Measurements from ENCODE around the gene EPB41L4A.
A peak's percentile ranks its signal among the peaks of the same experiment; 100 is the strongest.

EPB41L4A gene

DNA sequence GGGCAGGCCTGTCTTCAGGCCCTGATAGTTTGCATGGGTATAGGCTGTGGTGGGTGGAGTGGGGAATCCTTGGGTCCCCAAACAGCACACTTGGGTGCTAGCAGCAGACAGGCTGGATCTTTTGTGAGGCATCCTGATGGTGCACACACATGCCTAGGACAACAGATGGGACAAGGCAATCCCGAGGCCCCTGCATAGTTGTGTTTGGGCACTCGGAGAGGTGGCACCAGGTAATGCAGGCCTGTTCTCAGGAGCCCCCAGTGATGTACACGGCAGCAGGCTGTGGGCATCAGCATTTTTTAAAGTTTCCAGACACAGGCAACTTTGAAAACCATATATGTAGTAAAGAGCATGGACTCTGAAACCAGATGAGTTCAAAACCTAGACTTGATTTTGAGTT, 65.4 kb downstream of the EPB41L4A start:
- no peak for DNase-seq

DNA sequence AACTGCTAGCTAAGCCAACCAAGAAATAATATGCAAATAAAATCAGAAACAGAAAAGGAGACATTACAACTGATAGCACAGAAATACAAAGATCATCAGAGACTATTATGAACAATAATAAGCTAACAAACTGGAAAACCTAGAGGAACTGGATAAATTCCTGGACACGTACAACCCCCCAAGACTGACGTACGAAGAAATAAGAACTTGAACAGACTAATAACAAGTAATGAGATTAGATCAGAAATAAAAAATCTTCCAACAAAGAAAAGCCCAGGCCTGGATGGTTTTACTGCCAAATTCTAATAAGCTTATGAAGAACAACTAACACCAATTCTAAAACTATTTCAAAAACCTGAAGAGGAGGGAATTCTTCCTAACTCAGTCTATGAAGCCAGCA, 67.9 kb downstream of the EPB41L4A start:
- DNase-seq: no peak

DNA sequence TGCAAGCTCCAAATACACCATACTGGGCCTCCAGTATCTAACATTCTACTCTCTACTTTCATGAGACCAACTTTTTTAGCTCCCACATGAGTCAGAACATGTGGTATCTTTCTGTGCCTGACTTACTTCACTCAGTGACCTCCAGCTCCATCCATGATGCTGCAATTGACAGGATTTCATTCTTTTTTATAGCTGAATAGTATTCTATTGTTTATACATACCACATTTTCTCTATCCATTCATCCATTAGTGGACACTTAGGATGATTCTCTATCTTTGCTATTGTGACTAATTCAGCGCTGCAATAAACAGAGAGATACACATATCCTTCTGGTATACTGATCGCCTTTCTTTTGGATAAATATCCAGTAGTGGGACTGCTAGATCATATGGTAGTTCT, 68.5 kb downstream of the EPB41L4A start:
- DNase-seq: no peak

DNA sequence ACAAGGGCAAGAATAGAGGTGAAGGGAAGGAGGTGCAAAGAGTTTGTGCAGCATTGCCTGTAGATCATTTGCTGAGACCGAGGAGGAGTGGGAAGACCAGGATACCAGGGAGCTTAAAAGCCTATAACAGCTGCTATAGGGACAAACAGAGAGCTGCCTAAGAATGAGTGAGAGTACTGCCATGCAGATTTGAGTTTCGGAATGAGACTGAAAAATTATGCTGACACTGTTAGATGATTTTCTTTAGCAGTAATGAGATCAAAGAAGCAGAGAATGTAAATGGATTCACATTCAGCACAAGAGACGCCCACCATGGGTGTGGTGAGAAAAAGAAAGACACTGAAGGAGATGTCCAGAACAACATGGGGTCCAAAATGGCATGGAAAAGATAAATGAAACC, 69.7 kb downstream of the EPB41L4A start:
- no peak for DNase-seq

DNA sequence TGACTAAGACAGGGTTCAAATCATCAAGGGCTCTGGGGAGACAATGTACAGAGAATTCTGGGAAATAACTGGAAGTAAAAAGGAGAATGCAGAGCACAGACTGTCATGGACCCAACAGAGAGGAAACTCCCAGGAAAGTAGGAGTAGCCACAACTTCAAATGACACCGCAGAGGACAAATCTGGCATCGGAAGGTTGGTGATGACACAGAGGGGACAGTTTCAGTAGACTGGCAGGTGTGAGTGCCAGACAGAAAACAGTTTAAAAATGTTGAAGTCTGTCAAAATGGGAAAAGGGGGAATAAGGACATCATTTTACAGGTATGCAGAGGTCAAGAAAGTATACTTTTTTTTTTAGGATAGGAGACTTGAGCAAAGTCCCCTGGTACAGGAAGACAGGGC, 70.2 kb downstream of the EPB41L4A start:
- DNase-seq: no peak

DNA sequence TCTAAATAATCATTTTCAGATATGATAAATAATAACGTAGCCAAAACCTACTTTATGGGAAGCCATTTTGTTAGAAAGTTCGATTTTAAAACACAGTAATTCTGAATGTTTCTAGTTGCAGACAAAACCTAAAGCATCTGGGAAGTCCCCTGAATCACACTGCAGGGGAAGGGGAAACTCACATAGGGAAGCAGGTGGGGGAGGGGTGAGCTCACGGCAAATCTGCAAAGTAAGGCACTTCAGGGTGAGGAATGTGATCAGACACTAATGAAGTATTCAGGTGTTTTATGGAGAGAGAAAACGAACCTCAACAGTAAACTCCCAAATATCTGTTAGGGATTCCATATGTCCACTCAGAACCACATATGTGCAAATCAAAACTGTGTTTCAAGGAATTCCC, 70.7 kb downstream of the EPB41L4A start:
- no peak for DNase-seq

DNA sequence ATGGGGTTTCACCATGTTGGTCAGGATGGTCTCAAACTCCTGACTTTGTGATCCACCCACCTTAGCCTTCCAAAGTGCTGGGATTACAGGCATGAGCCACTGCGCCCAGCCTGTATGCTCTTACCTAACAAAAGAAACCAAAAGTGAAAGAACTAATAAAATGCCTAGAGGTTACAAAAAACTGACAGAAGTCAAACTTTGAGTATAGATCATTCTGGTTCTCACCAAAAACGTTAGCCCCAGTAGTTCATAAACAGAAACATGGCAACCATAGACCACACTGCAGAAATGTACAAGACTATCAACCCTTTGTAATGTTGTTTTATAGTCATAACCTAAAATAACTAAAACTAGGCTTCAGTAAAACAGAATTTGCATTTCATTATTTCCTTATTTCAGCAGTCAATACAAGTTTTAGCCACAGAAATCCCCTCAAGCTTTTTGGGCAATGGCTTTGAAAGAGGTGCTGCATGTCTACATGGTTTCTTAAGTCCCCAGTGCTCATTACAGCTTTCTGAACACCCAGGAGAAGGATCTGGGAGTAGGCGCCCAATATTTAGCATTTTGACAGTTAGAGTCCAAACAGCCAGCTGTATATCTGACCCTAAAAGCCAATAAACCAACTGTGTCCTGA, 72.5 kb downstream of the EPB41L4A start:
- DNase-seq: no peak

DNA sequence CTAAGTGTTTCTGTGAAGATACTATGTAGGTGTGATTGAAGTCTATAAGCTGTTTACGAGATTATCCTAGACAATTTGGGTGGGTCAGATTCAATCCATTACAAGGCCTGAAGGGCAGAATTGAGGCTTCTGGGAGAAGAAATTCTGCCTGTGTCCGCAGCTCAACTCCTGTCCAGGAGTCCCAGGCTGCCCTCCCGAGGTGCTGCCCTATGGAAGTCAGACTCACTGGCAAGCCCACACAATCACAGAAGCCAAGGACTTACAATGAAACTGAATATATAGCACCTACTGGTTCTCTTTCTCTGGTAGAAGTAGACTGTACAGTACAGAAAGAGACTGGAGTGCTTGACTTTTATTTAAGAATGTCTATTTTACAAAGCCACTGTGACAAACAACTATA, 74.5 kb downstream of the EPB41L4A start:
- DNase-seq: no peak

DNA sequence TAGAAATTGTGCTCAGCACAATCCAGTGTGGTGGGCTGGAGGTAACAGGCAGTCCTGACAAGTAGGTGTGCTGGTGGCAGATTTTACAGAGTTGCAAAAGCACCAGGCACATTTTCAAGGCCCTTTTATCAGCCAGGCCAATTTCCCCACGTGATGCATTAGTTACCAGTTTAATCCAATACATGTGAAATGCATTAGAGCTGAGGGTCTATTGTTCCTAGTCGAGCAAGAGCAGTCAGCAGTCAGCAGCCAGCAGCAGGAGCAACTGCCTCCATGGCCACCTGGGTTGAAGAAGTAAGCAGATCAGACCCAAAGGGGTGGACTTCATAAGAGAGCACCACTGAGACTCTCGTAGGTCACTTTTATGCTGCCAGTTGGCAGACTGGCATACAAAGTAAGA, 76.7 kb downstream of the EPB41L4A start:
- no peak for DNase-seq

DNA sequence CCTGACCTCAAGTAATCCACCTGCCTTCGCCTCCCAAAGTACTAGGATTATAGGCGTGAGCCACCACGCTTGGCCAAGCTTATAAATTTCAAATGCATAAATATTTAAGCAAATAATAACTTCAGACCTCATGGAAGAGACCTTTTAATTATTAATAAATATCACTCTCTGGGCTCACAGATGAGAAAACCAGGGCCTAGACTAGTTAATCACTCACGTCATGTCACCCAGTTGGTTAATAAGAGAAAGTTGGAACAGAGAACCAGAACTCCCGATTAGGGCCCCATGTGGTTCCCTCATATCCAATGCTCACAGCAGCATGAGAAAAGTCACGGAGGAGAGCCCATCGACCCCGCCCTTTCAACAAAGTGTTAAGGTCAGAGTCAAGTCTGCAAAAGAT, 79.3 kb downstream of the EPB41L4A start:
- DNase-seq: no peak

DNA sequence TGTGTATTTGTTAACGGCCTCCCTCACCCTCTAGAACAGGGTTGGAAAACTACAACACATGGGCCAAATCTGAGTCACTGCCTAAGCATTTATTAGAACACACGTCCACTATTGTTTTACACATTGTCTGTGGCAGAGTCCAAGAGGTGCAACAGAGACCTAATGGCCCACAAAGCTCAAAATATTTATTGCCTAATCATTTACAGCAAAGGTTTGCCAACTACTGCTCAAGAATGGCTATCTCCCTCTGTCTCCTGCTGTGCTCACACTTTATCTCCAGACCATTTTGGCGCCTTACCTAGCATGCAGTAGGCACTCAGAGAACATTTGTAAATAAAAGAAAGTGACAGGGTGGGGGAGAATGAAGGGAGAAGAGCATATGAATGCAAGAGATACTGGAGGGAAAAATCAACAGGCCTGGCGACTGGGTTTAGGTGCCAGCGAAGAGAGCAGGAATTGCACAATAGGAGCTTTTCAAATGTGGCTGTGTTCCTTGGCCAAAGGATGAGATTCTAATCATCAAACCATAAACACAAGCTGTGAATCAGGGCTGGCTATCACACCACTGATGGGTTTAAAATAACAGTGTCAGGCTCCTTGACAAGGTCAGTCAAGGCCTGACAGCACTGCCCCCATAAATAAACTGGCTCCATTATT, 80.3 kb downstream of the EPB41L4A start:
- DNase-seq: no peak

DNA sequence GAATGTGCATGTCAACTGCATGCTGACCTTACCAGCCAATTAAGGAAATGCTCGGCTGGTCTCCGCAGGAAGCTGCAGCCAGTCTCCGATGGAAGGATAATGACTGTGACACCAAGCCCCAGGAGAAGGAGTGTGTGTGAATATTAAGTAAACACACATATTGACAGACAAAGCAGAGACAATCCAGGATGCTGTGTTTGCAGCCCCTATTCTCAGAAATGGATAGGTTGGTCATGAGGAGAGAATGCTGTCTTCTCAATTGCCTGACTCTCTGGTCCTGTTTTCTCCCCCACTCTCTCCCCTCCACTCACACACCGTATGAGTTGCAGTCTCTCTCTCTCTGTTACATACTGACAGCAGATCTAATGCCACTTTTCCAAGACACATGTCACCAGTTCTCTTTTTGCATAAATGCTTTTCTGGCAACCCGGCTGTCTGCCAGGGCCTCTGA, 85.7 kb downstream of the EPB41L4A start:
- peak; percentile 30 for DNase-seq

DNA sequence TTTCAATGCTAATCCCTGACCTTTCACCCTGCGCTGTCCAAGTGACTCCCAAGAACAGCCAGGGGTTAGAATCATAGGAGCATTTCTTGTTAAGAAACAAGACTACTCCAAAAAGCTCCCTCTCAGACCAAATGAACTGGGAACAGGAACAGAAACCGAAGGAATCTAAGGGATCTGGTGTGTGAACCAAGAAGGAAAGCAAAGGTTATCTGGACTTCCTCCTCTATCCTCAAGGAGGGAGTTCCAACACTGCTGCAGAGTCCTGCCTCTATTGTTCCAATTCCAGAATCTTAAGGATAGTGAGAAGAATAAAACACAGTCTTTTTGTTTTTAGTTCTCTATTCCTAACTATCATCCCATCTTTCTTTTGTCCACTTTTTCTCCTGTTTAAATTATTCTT, 87.2 kb downstream of the EPB41L4A start:
- DNase-seq: no peak

DNA sequence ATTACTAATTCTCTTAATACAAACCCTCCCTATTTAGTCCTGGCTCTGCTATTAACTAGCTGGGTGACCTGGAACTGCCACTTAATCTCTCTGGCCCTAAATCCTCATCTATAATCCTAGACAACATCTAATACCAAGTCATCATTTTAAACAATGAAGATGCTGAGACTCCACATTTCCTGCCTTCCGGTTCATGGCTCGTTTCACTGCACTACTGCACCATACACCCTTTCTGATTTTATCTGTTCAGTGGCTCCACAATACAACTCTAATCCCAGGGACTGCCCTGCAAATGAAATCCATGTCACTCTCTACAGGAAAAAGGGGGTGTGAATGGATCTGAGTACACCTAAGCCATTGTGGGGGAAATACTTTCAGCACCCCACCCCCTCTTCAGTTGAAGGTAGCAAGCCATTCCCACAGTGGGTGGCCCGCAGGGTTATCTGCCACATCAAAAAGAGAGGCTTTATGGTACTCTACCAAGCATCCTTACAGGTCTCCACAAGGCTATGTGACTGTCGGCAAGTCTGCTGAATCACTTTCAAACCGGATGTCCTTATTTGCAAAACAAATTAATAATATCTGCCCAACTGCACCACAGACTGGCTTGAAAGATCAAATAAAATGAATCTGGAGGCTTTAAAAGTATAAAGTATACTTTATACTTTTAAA, 89.5 kb downstream of the EPB41L4A start:
- no peak for DNase-seq

DNA sequence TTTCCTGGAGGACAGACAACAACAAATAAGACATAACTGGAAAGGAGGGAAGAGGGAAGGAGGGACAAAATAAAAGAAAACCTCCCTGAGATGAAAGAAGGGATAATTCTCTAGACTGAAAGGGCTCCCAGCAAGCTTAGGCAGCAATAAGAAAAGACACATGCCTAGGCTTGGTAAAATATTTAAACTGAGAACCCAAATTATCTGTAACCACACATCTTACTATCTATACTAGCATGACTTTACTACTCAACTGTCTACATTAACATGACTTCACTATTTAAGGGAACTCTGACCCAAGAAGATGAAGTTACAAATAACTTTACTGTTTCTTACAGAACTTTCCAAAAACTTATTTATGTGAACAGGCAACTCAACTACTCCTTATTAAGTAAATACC, 95.9 kb downstream of the EPB41L4A start:
- DNase-seq: no peak

DNA sequence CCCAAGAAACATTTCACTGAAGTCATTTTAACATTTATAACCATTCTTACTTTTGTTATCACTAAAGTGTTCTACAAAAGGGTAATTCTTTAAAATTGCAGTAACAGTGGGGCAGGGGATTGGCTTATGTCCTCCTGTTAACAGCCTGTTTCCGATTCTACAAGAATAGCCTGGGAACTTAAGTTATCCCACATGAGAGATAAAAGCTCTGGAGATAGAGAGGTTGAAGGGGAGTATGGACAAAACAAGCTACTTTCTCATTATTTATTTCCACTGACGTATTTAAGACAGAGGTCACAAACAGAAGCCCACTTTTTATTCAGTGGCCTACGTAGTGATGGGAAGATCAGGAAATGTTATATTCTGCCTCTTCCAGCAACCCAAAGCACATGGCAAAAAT, 98.7 kb downstream of the EPB41L4A start:
- no peak for DNase-seq

DNA sequence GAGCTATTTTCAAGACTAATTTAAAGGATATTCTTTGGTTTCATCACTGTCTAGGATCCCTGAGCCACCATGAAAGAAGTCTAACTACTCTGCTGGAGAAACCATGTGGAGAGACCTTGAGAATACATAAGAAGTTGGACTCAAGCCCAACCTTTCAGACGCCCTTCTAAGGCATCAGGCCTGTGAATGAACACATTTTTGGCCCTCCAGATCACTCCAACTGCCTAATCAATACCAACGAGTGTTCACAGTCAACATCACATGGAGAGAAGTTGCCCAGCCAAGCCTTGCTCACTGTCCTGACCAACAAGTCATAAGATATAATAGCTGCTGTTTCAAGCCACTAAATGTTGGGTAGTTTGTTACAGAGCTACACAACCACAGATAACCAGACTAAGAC, 100.7 kb downstream of the EPB41L4A start:
- DNase-seq: no peak

DNA sequence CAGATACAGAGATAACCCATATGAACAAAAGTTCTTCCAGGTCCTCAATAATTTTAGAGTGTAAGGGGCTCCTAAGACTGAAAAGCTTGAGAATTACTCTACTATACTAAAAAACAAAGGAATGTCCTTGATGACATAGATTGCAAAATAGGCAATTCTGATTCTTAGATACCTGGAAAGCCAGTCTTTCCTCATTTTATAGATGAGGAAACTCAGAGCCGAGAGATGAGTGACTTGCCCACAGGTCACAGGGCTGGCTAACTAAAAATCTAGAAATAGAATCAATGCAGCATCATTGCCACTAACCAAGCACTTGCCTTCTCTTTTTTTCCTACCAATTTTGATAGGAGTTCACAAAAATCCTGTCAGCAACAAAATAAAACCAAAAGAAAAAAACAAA, 101.2 kb downstream of the EPB41L4A start:
- no peak for DNase-seq

DNA sequence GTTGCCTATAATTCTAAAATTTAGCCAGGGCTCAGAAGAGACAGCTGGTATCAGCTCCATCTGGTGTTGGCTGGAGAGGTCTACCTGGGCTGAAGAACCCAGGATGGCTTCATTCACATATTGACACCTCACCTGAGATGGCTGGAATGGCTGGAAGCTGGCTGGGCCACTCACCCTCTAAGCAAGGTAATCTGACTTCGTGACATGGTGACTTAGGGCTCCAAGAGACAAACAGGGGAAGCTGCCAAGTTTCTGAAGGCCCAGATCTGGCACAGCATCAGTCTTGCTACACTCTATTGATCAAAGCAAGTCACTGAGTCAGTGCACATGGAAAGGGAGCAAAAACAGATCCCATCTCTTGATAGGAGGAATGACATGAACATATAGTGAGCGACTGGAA, 102.3 kb downstream of the EPB41L4A start:
- DNase-seq: no peak

DNA sequence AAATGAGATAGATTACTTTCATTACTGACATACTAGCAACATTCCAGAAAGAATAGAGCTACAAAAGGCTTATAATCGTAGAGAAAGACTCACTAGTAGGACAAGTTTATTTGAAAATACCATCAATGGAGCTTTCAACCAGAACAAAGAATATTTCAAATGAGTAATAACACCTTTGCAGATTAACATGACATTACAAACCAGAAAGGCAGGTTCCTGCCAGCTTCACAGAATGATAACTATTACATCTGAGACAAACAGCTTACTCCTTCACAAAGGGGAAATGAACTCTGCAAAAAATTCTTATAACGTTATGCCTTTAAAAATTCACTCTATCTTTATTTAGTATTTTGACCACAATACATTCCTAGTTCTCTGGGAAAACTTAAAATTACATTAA, 103.1 kb downstream of the EPB41L4A start:
- no peak for DNase-seq

DNA sequence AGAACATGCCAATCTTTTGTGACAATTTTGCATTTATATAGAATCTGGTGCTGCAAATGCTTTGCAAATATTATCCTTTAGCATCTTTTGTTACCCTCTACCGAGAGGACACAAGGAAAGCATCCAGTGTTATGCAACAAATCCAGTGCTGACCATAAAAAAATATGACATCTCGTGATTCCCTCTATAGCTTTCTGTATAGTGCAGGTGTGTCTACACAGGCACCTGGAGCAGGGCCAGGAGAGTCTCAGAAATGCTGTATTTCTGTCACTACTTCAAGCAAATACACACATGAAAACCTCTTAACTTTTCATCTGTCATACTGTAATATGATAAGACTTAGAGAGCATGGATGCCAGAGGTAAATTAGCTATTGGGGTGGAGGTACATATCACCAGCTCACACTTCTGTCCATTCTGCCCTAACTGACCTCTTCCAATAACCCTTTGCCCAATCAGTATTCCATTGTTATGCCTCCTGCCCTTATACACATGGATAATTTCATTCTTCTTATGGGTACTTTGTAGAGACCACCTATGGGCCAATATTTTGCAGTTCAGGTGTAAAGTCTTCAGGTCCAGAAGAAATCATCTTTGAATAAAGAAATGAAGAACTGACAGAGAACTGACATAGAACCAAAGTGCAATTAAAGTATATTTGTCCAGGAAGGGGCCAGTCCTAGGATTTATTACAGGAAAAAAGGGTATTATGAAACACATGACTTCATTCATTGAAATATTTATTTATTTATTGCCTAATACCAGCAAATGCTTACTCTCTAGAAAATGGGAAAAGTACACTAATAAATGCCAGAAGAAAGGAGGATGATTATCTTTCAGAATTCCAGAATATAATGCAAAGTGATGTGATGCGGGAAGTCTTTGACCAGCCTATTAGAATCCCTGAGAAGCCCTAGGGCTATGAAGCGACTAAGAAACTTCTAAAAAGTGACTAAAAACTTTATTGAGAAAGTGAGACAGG, 106.5 kb downstream of the EPB41L4A start:
- DNase-seq: no peak

DNA sequence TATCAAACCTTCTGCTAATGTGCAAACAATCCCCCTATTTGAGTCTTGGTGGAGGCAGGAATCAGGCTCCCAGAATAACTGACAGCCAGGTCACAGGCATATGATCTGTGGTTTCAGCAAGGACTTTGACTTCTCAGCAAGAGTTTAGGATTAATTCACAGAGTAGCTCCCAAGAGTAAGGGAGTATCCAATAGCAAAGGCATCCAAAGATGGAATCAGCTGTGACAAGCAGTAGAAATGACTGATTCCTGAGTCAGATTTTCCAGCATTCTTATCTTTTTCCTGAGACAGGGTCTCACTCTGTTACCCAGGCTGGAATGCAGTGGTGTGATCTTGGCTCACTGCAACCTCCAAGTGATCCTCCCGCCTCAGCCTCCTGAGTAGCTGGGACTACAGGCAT, 108.3 kb downstream of the EPB41L4A start:
- DNase-seq: no peak

DNA sequence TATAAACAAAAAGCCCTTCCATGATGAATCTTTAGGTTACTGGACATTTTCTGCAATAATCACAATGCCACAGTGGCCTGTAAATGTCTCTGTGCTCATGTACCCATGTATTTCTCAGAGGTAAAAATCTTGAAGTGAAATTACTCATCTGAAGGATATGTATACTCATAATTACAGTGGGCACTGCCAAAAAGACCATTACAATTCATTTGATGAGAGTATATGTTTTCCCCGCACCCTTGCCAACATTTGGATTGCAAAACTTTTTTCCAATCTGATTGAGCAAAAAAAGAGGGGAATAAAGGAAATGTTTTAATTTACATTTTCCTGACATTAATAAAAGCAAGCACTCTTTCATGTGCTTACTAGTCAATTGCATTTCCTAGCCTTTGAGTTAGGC, 110.5 kb downstream of the EPB41L4A start:
- DNase-seq: no peak
